Karpas-422 (cell line): Measurements from ENCODE around the gene ARGLU1. TPM values are rescaled to one million over a fixed set of nuclear protein-coding genes. Genes with fewer than 3 reads are reported as not detected.

ENCODE experiments used
- DNase-seq: peaks from one replicate; pipeline ENCODE4 v3.0.0-alpha.2; 2015
- H2AFZ ChIP-seq: fragments of 200-600 bp; sonication (generic); 2 replicates; pipeline ENCODE4 v1.6.1; 2014; ENCODE audit warnings: antibody characterized with exemption, low read length, mixed read lengths
- H3K27ac ChIP-seq: fragments of 200-600 bp; sonication (generic); 2 replicates; pipeline ENCODE4 v1.5.1; 2014; ENCODE audit warnings: mild to moderate bottlenecking, low read length, moderate library complexity
- H3K27me3 ChIP-seq: fragments of 200-600 bp; sonication (generic); 2 replicates; pipeline ENCODE4 v1.6.1; 2014; ENCODE audit warnings: low read length, mixed read lengths
- H3K36me3 ChIP-seq: fragments of 200-600 bp; sonication (generic); 2 replicates; pipeline ENCODE4 v1.6.1; 2014; ENCODE audit warnings: low read length, mixed read lengths; ENCODE audit not compliant: insufficient read depth
- H3K4me1 ChIP-seq: fragments of 200-600 bp; sonication (generic); 2 replicates; pipeline ENCODE4 v1.6.1; 2014; ENCODE audit warnings: mild to moderate bottlenecking, low read length, mixed read lengths
- H3K4me2 ChIP-seq: fragments of 200-600 bp; sonication (generic); 2 replicates; pipeline ENCODE4 v1.6.1; 2014; ENCODE audit warnings: low read length, low read depth, mild to moderate bottlenecking; ENCODE audit not compliant: poor library complexity, severe bottlenecking
- H3K4me3 ChIP-seq: fragments of 200-600 bp; sonication (generic); 2 replicates; pipeline ENCODE4 v1.5.1; 2014; ENCODE audit warnings: mild to moderate bottlenecking, antibody characterized with exemption, low read length, mixed read lengths
- H3K79me2 ChIP-seq: fragments of 200-600 bp; sonication (generic); 2 replicates; pipeline ENCODE4 v1.6.1; 2014; ENCODE audit warnings: mild to moderate bottlenecking, low read length, mixed read lengths
- H3K9ac ChIP-seq: fragments of 200-600 bp; sonication (generic); 2 replicates; pipeline ENCODE4 v1.6.0; 2014; ENCODE audit warnings: low read length
- H3K9me2 ChIP-seq: fragments of 200-600 bp; sonication (generic), shearing (Covaris generic); replicated peaks from 2 replicates; pipeline ENCODE4 v1.6.0; 2014; ENCODE audit warnings: mild to moderate bottlenecking, low read length, moderate library complexity; ENCODE audit not compliant: insufficient read depth
- H3K9me3 ChIP-seq: fragments of 300-700, 200-600 bp; sonication (generic); 2 replicates; pipeline ENCODE4 v1.6.1; 2014; ENCODE audit warnings: low read length, mixed read lengths
- H4K20me1 ChIP-seq: fragments of 200-600 bp; sonication (generic); 2 replicates; pipeline ENCODE4 v1.6.1; 2014; ENCODE audit warnings: mild to moderate bottlenecking, antibody characterized with exemption, low read length, low read depth; ENCODE audit not compliant: insufficient read depth
- total RNA-seq: library from RNA; depleted of rRNA; stranded (reverse); fragments of >200 nt; shearing (Covaris generic); gene quantifications from 2 replicates; pipeline ENCODE4 v1.2.3, GENCODE V29; 2014; ENCODE audit warnings: low replicate concordance

Gene ARGLU1
- total RNA-seq, 1 experiment from 2014 or later: 147 TPM

- H3K27me3 ChIP-seq: no peaks in the 10 kb centered on the region
- no peak overlapping the region for H3K27ac ChIP-seq
- no peaks in the 10 kb centered on the region for H3K4me1 ChIP-seq
- DNase-seq: no peak
- no peak overlapping the region for H3K4me2 ChIP-seq
- H2AFZ ChIP-seq: no peak overlapping the region
- H3K9me3 ChIP-seq: no peaks in the 10 kb centered on the region
- H3K9ac ChIP-seq: no peak overlapping the region
- H4K20me1 ChIP-seq: no peaks in the 10 kb centered on the region
- H3K4me3 ChIP-seq: no peak overlapping the region
- H3K79me2 ChIP-seq: no peaks in the 10 kb centered on the region
- H3K36me3 ChIP-seq: no peaks in the 10 kb centered on the region
- no peaks in the 10 kb centered on the region for H3K9me2 ChIP-seq
Measured at GRCh38 chr13:106507560-106508274, 60.2 kb downstream of the ARGLU1 start.

GRCh38 chr13:106506286-106506685 is 61.7 kb downstream of the ARGLU1 start:
- no peak overlapping the region for H3K27ac ChIP-seq
- H3K9me2 ChIP-seq: no peaks in the 10 kb centered on the region
- H3K36me3 ChIP-seq: no peaks in the 10 kb centered on the region
- H3K27me3 ChIP-seq: no peaks in the 10 kb centered on the region
- H3K4me2 ChIP-seq: no peak overlapping the region
- no peaks in the 10 kb centered on the region for H3K4me1 ChIP-seq
- H3K79me2 ChIP-seq: no peaks in the 10 kb centered on the region
- no peak overlapping the region for H3K4me3 ChIP-seq
- no peak for DNase-seq
- no peak overlapping the region for H2AFZ ChIP-seq
- H4K20me1 ChIP-seq: no peaks in the 10 kb centered on the region
- H3K9ac ChIP-seq: no peak overlapping the region
- no peaks in the 10 kb centered on the region for H3K9me3 ChIP-seq

- Histone ChIP-seq H3K79me2 (no peaks in the 10 kb centered on the region), H3K4me3 (no peak overlapping the region), H3K36me3 (no peaks in the 10 kb centered on the region), H2AFZ (no peak overlapping the region), H3K9ac (no peak overlapping the region), H3K9me2 (no peaks in the 10 kb centered on the region), H3K27ac (no peak overlapping the region), H3K27me3 (no peaks in the 10 kb centered on the region), H3K4me1 (no peaks in the 10 kb centered on the region), H4K20me1 (no peaks in the 10 kb centered on the region), H3K4me2 (no peak overlapping the region), H3K9me3 (no peaks in the 10 kb centered on the region)
- DNase-seq: no peak
Measured at GRCh38 chr13:106505732-106506131, 62.2 kb downstream of the ARGLU1 start.

- Histone ChIP-seq H3K79me2 (no peaks in the 10 kb centered on the region), H3K36me3 (no peaks in the 10 kb centered on the region), H4K20me1 (no peaks in the 10 kb centered on the region), H3K4me1 (no peaks in the 10 kb centered on the region), H3K27me3 (no peaks in the 10 kb centered on the region), H3K27ac (no peak overlapping the region), H3K9ac (no peak overlapping the region), H3K9me2 (no peaks in the 10 kb centered on the region), H2AFZ (no peak overlapping the region), H3K4me3 (no peak overlapping the region), H3K4me2 (no peak overlapping the region), H3K9me3 (no peaks in the 10 kb centered on the region)
- DNase-seq: no peak
Measured at GRCh38 chr13:106505295-106505694, 62.6 kb downstream of the ARGLU1 start.

- no peak for DNase-seq
- Histone ChIP-seq H3K4me2 (no peak overlapping the region), H2AFZ (no peak overlapping the region), H3K27ac (no peak overlapping the region), H3K79me2 (no peaks in the 10 kb centered on the region), H3K4me1 (peaks cover 5% of the 10 kb centered on the region; the same call in 1 of the 2 replicates), H3K36me3 (no peaks in the 10 kb centered on the region), H3K9me3 (no peaks in the 10 kb centered on the region), H3K9me2 (no peaks in the 10 kb centered on the region), H3K4me3 (no peak overlapping the region), H3K27me3 (no peaks in the 10 kb centered on the region), H3K9ac (no peak overlapping the region), H4K20me1 (no peaks in the 10 kb centered on the region)
Measured at GRCh38 chr13:106503730-106504453, 64.0 kb downstream of the ARGLU1 start.

GRCh38 chr13:106503272-106503671 is 64.7 kb downstream of the ARGLU1 start:
- DNase-seq: no peak
- Histone ChIP-seq H3K4me1 (peaks cover 5% of the 10 kb centered on the region; the same call in 1 of the 2 replicates), H3K9me2 (no peaks in the 10 kb centered on the region), H3K9ac (no peak overlapping the region), H4K20me1 (no peaks in the 10 kb centered on the region), H3K36me3 (no peaks in the 10 kb centered on the region), H3K27ac (no peak overlapping the region), H2AFZ (no peak overlapping the region), H3K79me2 (no peaks in the 10 kb centered on the region), H3K4me2 (no peak overlapping the region), H3K4me3 (no peak overlapping the region), H3K9me3 (no peaks in the 10 kb centered on the region), H3K27me3 (no peaks in the 10 kb centered on the region)

GRCh38 chr13:106500445-106500844 is 67.5 kb downstream of the ARGLU1 start:
- H3K79me2 ChIP-seq: no peaks in the 10 kb centered on the region

GRCh38 chr13:106499896-106500295 is 68.0 kb downstream of the ARGLU1 start:
- DNase-seq: peak; percentile 45
- Histone ChIP-seq H3K36me3 (no peaks in the 10 kb centered on the region), H4K20me1 (no peaks in the 10 kb centered on the region), H3K9ac (no peak overlapping the region), H3K9me2 (no peaks in the 10 kb centered on the region), H3K79me2 (no peaks in the 10 kb centered on the region), H3K27ac (no peak overlapping the region), H3K4me1 (peaks cover 5% of the 10 kb centered on the region; the same call in 1 of the 2 replicates), H3K4me3 (no peak overlapping the region), H3K4me2 (no peak overlapping the region), H3K27me3 (no peaks in the 10 kb centered on the region), H2AFZ (no peak overlapping the region), H3K9me3 (no peaks in the 10 kb centered on the region)

More at GRCh38 chr13:106500445-106500844, 67.5 kb downstream of the ARGLU1 start:
- no peaks in the 10 kb centered on the region for H3K9me3 ChIP-seq
- H3K36me3 ChIP-seq: no peaks in the 10 kb centered on the region
- no peak overlapping the region for H3K27ac ChIP-seq
- no peak overlapping the region for H2AFZ ChIP-seq
- no peaks in the 10 kb centered on the region for H4K20me1 ChIP-seq
- no peaks in the 10 kb centered on the region for H3K27me3 ChIP-seq
- no peak overlapping the region for H3K9ac ChIP-seq
- no peaks in the 10 kb centered on the region for H3K9me2 ChIP-seq
- no peak overlapping the region for H3K4me2 ChIP-seq
- peaks cover 5% of the 10 kb centered on the region; the same call in 1 of the 2 replicates for H3K4me1 ChIP-seq
- no peak overlapping the region for H3K4me3 ChIP-seq
- no peak for DNase-seq
